ENCODE data around the gene C17orf107. TPM values are rescaled to one million over a fixed set of nuclear protein-coding genes. Genes with fewer than 3 reads are reported as not detected.
A peak's percentile ranks its signal among the peaks of the same experiment; 100 is the strongest.

C17orf107 gene
- total and polyA plus RNA-seq, 9 of the 15 experiments (the other 6 are each of a cell fraction or from before 2014, with no cell fraction given), result 0.05 to 0.29 (median 0.07) TPM; not detected in 4

DNA sequence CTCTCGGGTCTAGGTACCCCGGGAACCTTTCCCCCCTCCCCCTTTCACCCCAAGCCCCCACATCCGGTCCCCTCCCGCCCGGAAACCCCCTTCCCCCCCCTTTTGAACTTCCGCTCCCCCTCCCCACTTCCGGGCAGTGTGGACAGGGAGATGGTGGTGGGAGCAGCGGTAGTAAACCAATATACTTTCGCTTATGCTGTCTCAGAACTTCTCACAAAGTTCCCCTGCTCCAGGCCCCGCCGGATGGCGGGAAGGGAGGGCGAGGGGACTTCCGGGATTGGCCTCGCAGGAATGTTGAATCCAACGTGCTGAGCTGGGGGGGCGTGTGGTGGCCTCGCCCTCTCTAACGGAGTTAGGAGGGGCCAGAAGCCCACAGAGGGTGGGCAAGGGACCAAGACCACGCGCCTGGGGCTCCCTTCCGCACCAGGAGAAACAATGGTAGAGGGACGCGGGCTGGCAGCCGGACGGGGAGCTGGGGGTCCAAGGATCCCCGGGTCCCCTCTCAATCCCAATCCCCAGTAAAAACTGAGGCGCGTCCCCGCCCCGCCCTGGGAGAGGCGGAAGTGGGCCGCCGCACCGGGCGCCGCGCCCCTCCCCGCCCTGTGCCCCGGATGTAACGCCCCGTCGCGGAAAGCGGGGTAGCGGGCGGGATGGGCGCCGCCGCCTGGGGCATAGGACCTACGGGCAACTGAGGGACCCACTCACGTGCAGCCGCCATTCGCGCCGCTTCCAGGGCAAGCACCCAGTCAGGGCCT, 48.3 kb downstream of the C17orf107 start (continued):
- TF ChIP-seq ZNF140 (CRISPR knock-in tag; IDR thresholded peaks at IDR 0.05), result no peak
- 0 out of 2 replicates have a peak, but pooled peaks have one; percentile 33 for TF ChIP-seq POLR2H (tag; IDR thresholded peaks at IDR 0.05; ENCODE audit: low read depth)
- TF ChIP-seq RBM22 (IDR thresholded peaks at IDR 0.05; ENCODE audit: low read depth, low read length, poor library complexity, severe bottlenecking), result peak; percentile 91
- no peak for TF ChIP-seq GATA2 (CRISPR knock-in tag; IDR thresholded peaks at IDR 0.05)
- peak; percentile 26; the same call in 1 of the 2 replicates for TF ChIP-seq SPI1 (IDR thresholded peaks at IDR 0.05; ENCODE audit: borderline replicate concordance, low read depth, low read length)
- TF ChIP-seq, protein P1, sequence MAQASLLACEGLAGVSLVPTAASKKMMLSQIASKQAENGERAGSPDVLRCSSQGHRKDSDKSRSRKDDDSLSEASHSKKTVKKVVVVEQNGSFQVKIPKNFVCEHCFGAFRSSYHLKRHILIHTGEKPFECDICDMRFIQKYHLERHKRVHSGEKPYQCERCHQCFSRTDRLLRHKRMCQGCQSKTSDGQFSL (CRISPR knock-in tag; IDR thresholded peaks at IDR 0.05), result no peak
- TF ChIP-seq, protein P1 (tag; IDR thresholded peaks at IDR 0.05), result peak in 1 of 2 experiments; percentile 35; a peak in 2 of 4 replicates
- no peak for TF ChIP-seq FOSL1 (tag; conservative IDR thresholded peaks at IDR 0.05)
- TF ChIP-seq ZBTB7A (IDR thresholded peaks at IDR 0.05; ENCODE audit: borderline replicate concordance, control insufficient read depth, low read depth, low read length), result peak; percentile 68
- no peak for TF ChIP-seq ZNF785 (CRISPR knock-in tag; IDR thresholded peaks at IDR 0.05)
